Fibroblast of lung (primary cell): ENCODE results near the gene B3GALT5. TPM values are rescaled to one million over a fixed set of nuclear protein-coding genes. Genes with fewer than 3 reads are reported as not detected.

Experiments used
- DNase-seq, 2 donors: peaks; one replicate each; pipeline versions ENCODE4 v3.0.0 to v3.0.0-alpha.2; 2010; ENCODE audit warnings: low read depth in 2 of 2
- H2AFZ ChIP-seq: 2 replicates; pipeline ENCODE4 v1.5.1; 2012; ENCODE audit warnings: low read length, control low read depth, inconsistent platforms
- H3K27ac ChIP-seq: 2 replicates; pipeline ENCODE4 v1.5.1; 2011; ENCODE audit warnings: low read length, control low read depth; ENCODE audit not compliant: insufficient read depth
- H3K27me3 ChIP-seq: 2 replicates; pipeline ENCODE4 v1.5.1; 2011; ENCODE audit warnings: mild to moderate bottlenecking, low read length; ENCODE audit not compliant: control insufficient read depth, insufficient read depth
- H3K36me3 ChIP-seq: 2 replicates; pipeline ENCODE4 v1.5.1; 2011; ENCODE audit warnings: low read length; ENCODE audit not compliant: control insufficient read depth, insufficient read depth
- H3K4me1 ChIP-seq: 2 replicates; pipeline ENCODE4 v1.5.1; 2011; ENCODE audit warnings: low read length; ENCODE audit not compliant: control insufficient read depth, insufficient read depth; ENCODE audit errors: extremely low read depth
- H3K4me2 ChIP-seq: 2 replicates; pipeline ENCODE4 v1.5.1; 2011; ENCODE audit warnings: low read length, control low read depth; ENCODE audit not compliant: insufficient read depth; ENCODE audit errors: extremely low read depth
- H3K4me3 ChIP-seq, 4 experiments: fragments of 200-600 bp in 1 of 4; sonication (generic) in 1 of 4; replicated peaks in 1 of 4; 2 replicates each; pipeline ENCODE4 v1.5.1; 2011 to 2016; ENCODE audit warnings: low read length in 4 of 4, low read depth in 3 of 4, mild to moderate bottlenecking in 3 of 4, control low read depth in 2 of 4, inconsistent platforms in 1 of 4, mixed read lengths in 1 of 4; ENCODE audit not compliant: insufficient read depth in 1 of 4; ENCODE audit errors: control extremely low read depth in 1 of 4
- H3K79me2 ChIP-seq: 2 replicates; pipeline ENCODE4 v1.5.1; 2012; ENCODE audit warnings: mild to moderate bottlenecking, low read length, inconsistent platforms; ENCODE audit not compliant: control insufficient read depth, insufficient read depth
- H3K9ac ChIP-seq: 2 replicates; pipeline ENCODE4 v1.5.1; 2011; ENCODE audit warnings: mild to moderate bottlenecking, low read length, control low read depth; ENCODE audit not compliant: insufficient read depth
- H3K9me3 ChIP-seq: 2 replicates; pipeline ENCODE4 v1.5.1; 2012; ENCODE audit warnings: low read depth, low read length; ENCODE audit not compliant: control insufficient read depth, insufficient read depth
- H4K20me1 ChIP-seq: 2 replicates; pipeline ENCODE4 v1.5.1; 2011; ENCODE audit warnings: low read length; ENCODE audit not compliant: control insufficient read depth, insufficient read depth; ENCODE audit errors: extremely low read depth
- CTCF ChIP-seq, 2 donors: IDR thresholded peaks in 1 of 2; conservative IDR thresholded peaks in 1 of 2; 1 replicate in 1 of 2; 2 replicates in 1 of 2; pipeline ENCODE4 v1.5.1; 2011 to 2012; ENCODE audit warnings: low read length in 2 of 2, control low read depth in 1 of 2, inconsistent platforms in 1 of 2, low read depth in 1 of 2, mild to moderate bottlenecking in 1 of 2
- EZH2 ChIP-seq: IDR thresholded peaks from 2 replicates; pipeline ENCODE4 v1.5.1; 2012; ENCODE audit warnings: low read length, control low read depth, mild to moderate bottlenecking; ENCODE audit errors: missing control alignments
- polyA plus RNA-seq, 2 donors: library from polyadenylated mRNA; depleted of rRNA in 1 of 2; stranded (reverse) in 1 of 2; unstranded in 1 of 2; fragments of >200 nt; gene quantifications; 2 replicates each; pipeline ENCODE4 v1.2.1, GENCODE V29; 2011 to 2012; ENCODE audit warnings: missing spikeins in 1 of 2
- total RNA-seq: library from RNA; depleted of rRNA; stranded (reverse); fragments of >200 nt; gene quantifications from 2 replicates; pipeline ENCODE4 v1.2.1, GENCODE V29; 2014

Gene B3GALT5
- total and polyA plus RNA-seq, 2 donors (not counting 1 experiment from before 2014, with no cell fraction given): under 0.01 TPM

- TF ChIP-seq CTCF (conservative IDR thresholded peaks at IDR 0.05 in 1 of 2, IDR thresholded peaks at IDR 0.05 in 1 of 2; ENCODE audit: low read depth in 1 of 2, low read length in 2 of 2) (no peak), EZH2 (no peak)
- peak in 1 of 2 donors; percentile 78 for DNase-seq
Observed at GRCh38 chr21:39675993-39676661, 63.4 kb downstream of the B3GALT5 start.

GRCh38 chr21:39680216-39680615 is 67.5 kb downstream of the B3GALT5 start:
- no peaks in the 10 kb centered on the region for H3K27me3 ChIP-seq
- no peak overlapping the region for H3K4me3 ChIP-seq
- no peak overlapping the region for H3K9ac ChIP-seq
- no peaks in the 10 kb centered on the region for H3K79me2 ChIP-seq
- H3K4me2 ChIP-seq: no peak overlapping the region
- no peaks in the 10 kb centered on the region for H4K20me1 ChIP-seq
- no peaks in the 10 kb centered on the region for H3K36me3 ChIP-seq
- no peaks in the 10 kb centered on the region for H3K4me1 ChIP-seq
- DNase-seq: no peak
- no peaks in the 10 kb centered on the region for H3K9me3 ChIP-seq
- TF ChIP-seq CTCF (conservative IDR thresholded peaks at IDR 0.05 in 1 of 2, IDR thresholded peaks at IDR 0.05 in 1 of 2; ENCODE audit: low read depth in 1 of 2, low read length in 2 of 2) (no peak), EZH2 (no peak)
- no peak overlapping the region for H3K27ac ChIP-seq
- no peak overlapping the region for H2AFZ ChIP-seq

More at GRCh38 chr21:39675993-39676661, 63.4 kb downstream of the B3GALT5 start:
- Histone ChIP-seq H3K27me3 (no peaks in the 10 kb centered on the region), H3K4me2 (no peak overlapping the region), H4K20me1 (no peaks in the 10 kb centered on the region), H3K4me1 (no peaks in the 10 kb centered on the region), H3K4me3 (no peak overlapping the region), H3K9me3 (no peaks in the 10 kb centered on the region), H2AFZ (no peak overlapping the region), H3K36me3 (no peaks in the 10 kb centered on the region), H3K9ac (no peak overlapping the region), H3K79me2 (no peaks in the 10 kb centered on the region), H3K27ac (no peak overlapping the region)

- no peak overlapping the region for H3K27ac ChIP-seq
- H3K4me2 ChIP-seq: no peak overlapping the region
- H4K20me1 ChIP-seq: no peaks in the 10 kb centered on the region
- no peaks in the 10 kb centered on the region for H3K4me1 ChIP-seq
- no peak overlapping the region for H3K4me3 ChIP-seq
- no peaks in the 10 kb centered on the region for H3K27me3 ChIP-seq
- DNase-seq: peak; percentile 9 to 51
- H3K79me2 ChIP-seq: no peaks in the 10 kb centered on the region
- TF ChIP-seq EZH2: no peak
- no peak for TF ChIP-seq CTCF (conservative IDR thresholded peaks at IDR 0.05 in 1 of 2, IDR thresholded peaks at IDR 0.05 in 1 of 2; ENCODE audit: low read depth in 1 of 2, low read length in 2 of 2)
- H3K36me3 ChIP-seq: no peaks in the 10 kb centered on the region
- no peaks in the 10 kb centered on the region for H3K9me3 ChIP-seq
- H3K9ac ChIP-seq: no peak overlapping the region
- no peak overlapping the region for H2AFZ ChIP-seq
Observed at GRCh38 chr21:39681257-39681656, 68.5 kb downstream of the B3GALT5 start.
